Renal cortex interstitium (tissue), 11 donors: Measurements from ENCODE around the gene SMARCA4. TPM values are rescaled to one million over a fixed set of nuclear protein-coding genes. Genes with fewer than 3 reads are reported as not detected.
"Not testable (repeated sequence)": the region's sequence is repeated elsewhere in the genome, so short reads cannot be mapped to it uniquely, and the experiment has no call there.

Experiments
- DNase-seq, 11 donors: peaks; one replicate each; pipeline ENCODE4 v3.0.0-alpha.2; 2013; ENCODE audit warnings: low read depth in 9 of 11, low spot score in 4 of 11; ENCODE audit errors: extremely low read depth in 1 of 11
- polyA plus RNA-seq, 3 donors: library from polyadenylated mRNA; unstranded; fragments of 120-200 nt; gene quantifications; one replicate each; pipeline ENCODE4 v1.2.1, GENCODE V29; 2013; ENCODE audit not compliant: insufficient read length in 3 of 3

The SMARCA4 gene
- polyA plus RNA-seq, 3 donors: 163 to 177 (median 165) TPM

DNA sequence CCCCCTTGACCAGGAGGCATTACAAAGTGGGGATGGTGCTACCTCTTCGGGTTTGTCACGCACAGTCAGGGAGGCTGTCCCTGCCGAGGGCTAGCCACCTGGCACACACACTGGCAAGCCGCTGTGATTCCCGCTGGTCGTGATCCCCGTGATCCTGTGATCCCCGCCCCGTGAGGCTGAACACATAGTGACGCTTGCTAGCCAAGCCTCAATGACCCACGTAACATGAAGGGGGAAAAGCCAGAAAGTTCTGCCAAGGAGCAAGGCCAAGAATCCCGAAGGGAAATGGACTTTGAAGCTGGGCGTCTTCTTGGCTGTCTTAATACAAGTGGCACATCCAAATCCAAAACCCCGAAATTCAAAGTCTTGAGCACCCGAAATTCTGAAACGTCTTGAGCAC, 142.1 kb downstream of the SMARCA4 start:
- DNase-seq: no peak

DNA sequence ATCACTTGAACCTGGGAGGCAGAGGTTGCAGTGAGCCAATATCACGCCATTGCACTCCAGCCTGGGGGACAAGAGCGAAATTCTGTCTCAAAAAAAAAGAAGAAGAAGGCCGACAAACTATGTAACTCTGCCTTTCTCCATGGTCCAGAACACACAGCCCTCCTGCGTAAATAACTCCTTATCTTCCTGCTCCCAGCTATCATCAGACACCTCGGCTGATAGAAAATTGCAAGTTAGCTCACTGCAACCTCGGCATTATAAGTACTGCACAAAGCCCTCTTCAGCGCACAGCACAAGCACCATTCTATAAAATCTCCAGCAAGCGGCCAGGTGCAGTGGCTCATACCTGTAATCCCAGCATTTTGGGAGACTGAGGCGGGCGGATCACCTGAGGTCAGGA, 142.8 kb downstream of the SMARCA4 start:
- DNase-seq: not testable (repeated sequence)

DNA sequence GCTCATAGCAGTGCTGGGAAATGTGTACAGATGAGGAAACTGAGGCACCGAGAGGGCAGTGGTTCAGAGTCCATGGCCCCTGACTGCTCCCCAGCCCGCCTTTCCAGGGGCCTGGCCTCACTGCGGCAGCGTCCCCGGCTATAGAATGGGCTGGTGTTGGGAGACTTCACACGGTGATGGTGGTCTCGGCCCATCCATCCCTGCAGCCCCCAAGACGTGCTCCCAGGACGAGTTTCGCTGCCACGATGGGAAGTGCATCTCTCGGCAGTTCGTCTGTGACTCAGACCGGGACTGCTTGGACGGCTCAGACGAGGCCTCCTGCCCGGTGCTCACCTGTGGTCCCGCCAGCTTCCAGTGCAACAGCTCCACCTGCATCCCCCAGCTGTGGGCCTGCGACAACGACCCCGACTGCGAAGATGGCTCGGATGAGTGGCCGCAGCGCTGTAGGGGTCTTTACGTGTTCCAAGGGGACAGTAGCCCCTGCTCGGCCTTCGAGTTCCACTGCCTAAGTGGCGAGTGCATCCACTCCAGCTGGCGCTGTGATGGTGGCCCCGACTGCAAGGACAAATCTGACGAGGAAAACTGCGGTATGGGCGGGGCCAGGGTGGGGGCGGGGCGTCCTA, 144.3 kb downstream of the SMARCA4 start:
- no peak for DNase-seq

DNA sequence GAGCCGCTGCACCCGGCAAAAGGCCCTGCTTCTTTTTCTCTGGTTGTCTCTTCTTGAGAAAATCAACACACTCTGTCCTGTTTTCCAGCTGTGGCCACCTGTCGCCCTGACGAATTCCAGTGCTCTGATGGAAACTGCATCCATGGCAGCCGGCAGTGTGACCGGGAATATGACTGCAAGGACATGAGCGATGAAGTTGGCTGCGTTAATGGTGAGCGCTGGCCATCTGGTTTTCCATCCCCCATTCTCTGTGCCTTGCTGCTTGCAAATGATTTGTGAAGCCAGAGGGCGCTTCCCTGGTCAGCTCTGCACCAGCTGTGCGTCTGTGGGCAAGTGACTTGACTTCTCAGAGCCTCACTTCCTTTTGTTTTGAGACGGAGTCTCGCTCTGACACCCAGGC, 145.6 kb downstream of the SMARCA4 start:
- DNase-seq: no peak

DNA sequence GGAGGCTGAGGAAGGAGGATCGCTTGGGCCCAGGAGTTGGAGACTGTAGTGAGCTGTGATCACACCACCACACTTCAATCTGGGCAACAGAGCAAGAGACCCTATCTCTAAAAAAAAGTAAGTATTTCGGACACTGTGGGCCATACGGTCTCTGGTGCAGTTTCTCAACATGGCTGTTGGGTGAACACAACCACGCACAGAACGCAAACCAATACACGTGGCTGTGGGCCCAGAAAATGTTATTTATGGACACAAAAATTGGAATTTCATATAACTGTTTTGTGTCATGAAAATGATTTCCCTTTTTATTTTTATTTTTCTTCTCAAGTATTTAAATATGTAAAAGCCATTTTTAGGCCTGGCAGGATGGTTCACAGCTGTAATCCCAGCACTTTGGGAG, 147.9 kb downstream of the SMARCA4 start:
- no peak for DNase-seq

DNA sequence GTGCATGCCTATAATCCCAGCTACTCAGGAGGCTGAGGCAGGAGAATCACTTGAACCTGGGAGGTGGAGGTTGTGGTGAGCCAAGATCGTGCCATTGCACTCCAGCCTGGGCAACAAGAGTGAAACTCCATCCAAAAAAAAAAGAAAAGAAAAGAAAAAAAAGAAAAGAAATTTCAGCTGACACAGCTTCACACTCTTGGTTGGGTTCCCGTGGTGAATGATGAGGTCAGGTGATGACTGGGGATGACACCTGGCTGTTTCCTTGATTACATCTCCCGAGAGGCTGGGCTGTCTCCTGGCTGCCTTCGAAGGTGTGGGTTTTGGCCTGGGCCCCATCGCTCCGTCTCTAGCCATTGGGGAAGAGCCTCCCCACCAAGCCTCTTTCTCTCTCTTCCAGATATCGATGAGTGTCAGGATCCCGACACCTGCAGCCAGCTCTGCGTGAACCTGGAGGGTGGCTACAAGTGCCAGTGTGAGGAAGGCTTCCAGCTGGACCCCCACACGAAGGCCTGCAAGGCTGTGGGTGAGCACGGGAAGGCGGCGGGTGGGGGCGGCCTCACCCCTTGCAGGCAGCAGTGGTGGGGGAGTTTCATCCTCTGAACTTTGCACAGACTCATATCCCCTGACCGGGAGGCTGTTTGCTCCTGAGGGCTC, 150.4 kb downstream of the SMARCA4 start:
- no peak for DNase-seq

DNA sequence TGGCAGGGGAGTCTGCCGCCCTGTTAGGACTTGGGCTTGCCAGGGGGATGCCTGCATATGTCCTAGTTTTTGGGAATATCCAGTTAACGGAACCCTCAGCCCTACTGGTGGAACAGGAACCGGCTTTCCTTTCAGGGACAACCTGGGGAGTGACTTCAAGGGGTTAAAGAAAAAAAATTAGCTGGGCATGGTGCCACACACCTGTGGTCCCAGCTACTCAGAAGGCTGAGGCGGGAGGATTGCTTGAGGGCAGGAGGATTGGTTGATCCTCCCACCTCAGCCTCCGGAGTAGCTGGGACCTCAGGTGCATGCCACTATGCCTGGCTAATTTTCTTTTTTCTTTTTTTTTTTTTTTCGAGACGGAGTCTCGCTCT, 150.9 kb downstream of the SMARCA4 start:
- DNase-seq: no peak

Other genes with a start within 250 kb of the SMARCA4 start
- 100 to 1,000 TPM; 117 to 168 (median 128) TPM for gene DNM2, start 243.0 kb upstream of the SMARCA4 start, polyA plus RNA-seq
- gene TMED1, start 124.8 kb upstream of the SMARCA4 start, polyA plus RNA-seq: 10 to 100 TPM; 45.5 to 62.2 (median 57.1) TPM
- 1 to 10 TPM; 1.3 to 2.5 (median 2.0) TPM for gene C19orf38, start 112.6 kb upstream of the SMARCA4 start, polyA plus RNA-seq
- 10 to 100 TPM; 40.8 to 56.5 (median 46.2) TPM for gene CARM1, start 89.5 kb upstream of the SMARCA4 start, polyA plus RNA-seq
- gene YIPF2, start 32.4 kb upstream of the SMARCA4 start, polyA plus RNA-seq: 10 to 100 TPM; 30.8 to 50.2 (median 45.0) TPM
- gene TIMM29, start 32.2 kb upstream of the SMARCA4 start, polyA plus RNA-seq: 10 to 100 TPM; 26.9 to 31.0 (median 28.3) TPM
- gene LDLR, start 128.4 kb downstream of the SMARCA4 start, polyA plus RNA-seq: 10 to 100 TPM; 23.2 to 28.9 (median 25.1) TPM
- gene SPC24, start 194.8 kb downstream of the SMARCA4 start, polyA plus RNA-seq: 10 to 100 TPM; 18.4 to 21.8 (median 19.7) TPM
- 100 to 1,000 TPM; 115 to 130 (median 116) TPM for gene KANK2, start 236.5 kb downstream of the SMARCA4 start, polyA plus RNA-seq